GM15510 (cell line): ENCODE results near the gene UFC1.
A peak's percentile ranks its signal among the peaks of the same experiment; 100 is the strongest.

Source experiments
- POLR2A ChIP-seq: IDR thresholded peaks from 3 replicates; pipeline ENCODE4 v1.6.1; 2011; ENCODE audit warnings: borderline replicate concordance; ENCODE audit not compliant: insufficient read length; ENCODE audit errors: extremely low read depth

UFC1 gene

DNA sequence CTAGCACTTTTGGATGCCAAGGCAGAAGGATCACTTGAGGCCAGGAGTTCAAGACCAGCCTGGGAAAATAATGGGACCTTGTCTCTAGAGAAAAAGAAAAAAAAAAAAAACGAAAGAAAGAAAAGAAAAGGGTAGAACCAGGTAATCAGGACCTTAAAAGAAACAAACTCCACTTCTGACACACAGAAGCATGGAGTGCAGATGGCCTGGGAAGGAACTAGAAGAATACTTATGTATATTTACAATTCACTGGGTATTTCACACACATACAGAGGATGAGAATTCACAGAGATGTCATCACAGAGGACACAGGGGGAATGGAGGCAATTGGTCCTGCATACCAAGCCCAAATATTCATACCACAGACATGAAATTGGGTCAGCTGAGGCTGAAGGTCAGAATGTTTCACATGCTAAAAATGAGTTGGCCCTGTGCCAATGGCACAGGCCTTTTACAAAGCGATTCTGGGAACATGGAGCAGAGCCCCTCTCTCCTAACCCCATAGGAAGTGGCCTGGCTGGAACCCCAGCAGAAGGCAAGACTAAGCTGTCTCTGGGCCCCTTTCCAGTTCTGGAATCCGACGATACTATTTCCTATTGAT lies 19.1 kb downstream of the UFC1 start:
- TF ChIP-seq POLR2A = no peak

DNA sequence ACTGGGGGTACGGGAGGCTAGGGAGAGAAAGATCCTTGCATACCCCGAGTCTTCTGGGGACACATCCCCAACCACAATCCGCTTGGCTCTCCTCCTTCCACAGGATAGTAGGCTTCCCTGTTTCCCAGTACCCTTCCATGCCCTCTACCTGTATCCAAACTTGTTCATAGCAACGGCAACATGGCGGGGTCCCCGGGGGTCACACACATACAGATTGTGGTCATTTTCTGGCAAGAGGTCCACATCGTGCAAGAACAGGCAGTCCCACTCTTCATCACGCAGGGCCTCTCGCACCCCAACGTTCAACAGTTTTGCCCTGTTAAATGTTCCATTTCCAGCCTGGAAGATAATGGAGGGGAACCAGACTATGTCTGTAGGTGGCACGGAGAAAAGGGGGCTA lies 19.9 kb downstream of the UFC1 start:
- TF ChIP-seq POLR2A = no peak

DNA sequence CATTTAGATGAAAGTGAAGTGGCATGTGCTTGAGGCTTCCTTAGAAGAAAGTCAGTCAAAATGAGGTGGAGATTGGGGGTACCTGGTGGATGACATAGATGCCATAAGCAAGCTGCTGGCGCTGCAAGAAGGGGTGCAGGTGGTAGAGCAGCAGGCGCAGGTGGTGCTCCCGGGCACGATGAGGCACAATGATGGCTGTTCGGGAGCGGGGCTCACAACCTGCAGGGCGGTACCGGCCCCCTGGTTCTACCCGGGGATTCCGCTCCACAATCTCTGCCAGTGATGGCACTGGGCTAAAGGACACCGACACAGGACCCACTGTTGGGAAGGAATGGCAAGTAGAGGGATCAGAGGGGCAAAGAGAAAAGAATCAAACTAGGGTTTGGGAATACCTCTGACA lies 21.1 kb downstream of the UFC1 start:
- no peak for TF ChIP-seq POLR2A

DNA sequence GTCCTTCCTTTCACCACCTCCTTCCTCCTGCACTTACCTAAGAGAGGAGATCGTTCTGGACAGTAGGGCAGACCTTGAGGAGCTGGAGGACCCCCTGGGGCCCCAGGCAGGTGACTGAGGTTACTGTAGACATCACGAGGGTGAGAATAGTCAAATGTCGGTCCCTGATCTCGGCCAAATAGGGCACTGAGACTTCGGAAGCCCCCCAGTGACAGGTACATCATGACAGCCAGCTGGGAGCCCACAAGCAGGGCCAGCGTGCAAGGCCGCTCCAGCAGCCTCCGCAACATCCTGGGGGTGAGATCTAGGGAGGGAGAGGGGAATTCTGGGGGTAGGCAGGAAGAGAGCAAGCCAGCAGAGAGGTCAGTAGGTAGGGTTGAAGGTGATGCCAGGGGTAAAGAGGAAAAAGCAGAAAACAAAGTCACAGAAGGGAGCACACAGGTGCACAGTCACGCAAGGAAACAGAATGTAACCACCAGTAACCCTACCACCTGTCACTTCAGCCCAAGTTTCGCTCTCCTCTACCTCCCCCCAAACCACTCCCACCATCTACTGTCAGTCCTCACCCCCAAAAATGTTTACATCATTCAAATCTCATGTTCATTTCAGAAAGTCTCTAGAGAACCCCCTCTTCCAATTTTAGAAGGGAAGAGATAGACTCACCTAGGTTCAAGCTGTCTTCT lies 22.1 kb downstream of the UFC1 start:
- no peak for TF ChIP-seq POLR2A

DNA sequence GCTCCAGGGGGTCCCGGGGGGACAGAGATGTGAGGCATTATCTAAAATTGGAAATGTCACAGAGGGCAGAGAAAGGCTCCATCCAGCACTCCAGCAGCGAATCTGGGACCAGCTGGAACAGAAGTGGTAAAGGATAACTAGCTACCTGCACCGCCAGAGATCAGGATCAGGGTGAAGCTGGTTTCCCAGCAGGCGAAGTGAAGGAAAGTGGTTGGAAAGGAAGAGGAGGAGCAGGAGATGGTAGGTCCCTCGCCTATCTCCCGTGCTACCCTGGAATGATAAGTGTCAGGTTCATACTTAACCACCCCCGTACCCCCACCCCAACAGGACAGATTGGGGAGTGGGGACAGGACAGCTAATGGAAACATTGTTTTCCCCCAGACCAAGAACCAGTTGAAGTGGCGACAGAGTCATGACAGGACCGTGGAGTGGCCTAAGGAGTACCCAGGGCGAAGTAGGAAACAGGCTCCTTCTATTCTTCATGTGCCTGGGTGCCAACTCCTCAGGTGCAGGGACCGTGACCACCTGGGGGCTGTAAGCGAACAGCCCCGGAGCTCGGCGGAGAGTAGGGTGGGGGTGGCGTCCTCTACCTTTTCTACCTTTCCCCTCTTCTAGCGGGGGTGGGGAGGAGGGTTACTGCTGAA lies 22.8 kb downstream of the UFC1 start:
- no peak for TF ChIP-seq POLR2A

DNA sequence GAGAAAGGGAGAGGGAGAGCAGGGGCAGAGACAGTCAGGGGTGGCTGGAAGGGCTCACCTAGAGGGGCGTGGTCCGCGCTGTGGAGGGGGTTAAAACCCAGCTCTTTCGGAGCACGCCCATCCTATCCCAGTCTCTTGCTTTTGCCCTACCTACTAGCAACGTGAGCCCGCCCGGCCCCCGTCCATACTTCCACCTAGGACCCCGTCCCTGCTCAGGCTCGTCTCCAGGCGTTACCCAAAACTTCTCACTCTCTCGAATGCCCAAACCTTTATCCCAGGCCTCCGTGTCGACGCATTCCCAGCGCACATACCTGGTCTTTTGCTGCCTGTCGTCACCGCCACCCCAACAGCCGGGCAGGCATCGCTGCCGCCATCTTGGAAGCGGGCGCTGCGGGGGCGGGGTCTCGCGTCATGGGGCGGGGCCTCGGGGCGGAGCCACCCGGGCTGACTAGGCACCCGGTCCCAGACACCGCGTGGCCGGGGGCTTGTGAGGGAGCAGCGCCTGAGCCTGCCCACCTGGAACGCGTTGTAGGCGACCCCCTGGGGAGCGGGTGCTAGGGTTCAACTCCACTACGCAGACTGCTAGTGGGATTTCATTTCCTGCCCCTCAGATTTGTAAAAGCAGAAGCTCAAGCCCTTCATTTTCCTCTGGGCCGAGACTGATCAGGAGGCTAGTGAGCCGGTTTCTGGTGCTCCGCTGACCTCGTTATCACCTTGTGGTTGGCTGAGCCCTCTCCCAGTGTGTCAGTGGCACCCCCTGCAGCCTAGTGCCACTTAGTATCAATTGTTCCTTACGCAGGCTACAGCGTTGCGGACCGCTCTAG lies 23.5 kb downstream of the UFC1 start, which contains the start of gene B4GALT3:
TSS of gene B4GALT3 (minus strand) at position 396 of the 824 bp plus-strand sequence. CDS start 1,447 bp downstream, outside the sequence.
- TF ChIP-seq POLR2A = peak; percentile 88

DNA sequence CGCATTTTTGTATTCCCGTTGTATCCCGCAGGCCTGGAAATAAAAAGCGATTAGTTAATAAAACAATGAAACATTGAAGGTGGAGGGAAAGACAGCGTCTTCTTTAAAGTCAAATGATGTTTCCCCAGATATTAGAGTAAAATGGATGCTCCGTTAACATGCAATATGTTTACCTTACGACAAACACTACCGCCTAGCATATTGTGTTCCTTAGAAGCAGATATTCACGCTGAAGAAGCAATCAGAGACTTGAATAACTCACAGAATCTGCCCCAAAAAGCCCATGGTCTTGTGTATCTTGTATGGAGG lies 24.1 kb downstream of the UFC1 start:
- no peak for TF ChIP-seq POLR2A

DNA sequence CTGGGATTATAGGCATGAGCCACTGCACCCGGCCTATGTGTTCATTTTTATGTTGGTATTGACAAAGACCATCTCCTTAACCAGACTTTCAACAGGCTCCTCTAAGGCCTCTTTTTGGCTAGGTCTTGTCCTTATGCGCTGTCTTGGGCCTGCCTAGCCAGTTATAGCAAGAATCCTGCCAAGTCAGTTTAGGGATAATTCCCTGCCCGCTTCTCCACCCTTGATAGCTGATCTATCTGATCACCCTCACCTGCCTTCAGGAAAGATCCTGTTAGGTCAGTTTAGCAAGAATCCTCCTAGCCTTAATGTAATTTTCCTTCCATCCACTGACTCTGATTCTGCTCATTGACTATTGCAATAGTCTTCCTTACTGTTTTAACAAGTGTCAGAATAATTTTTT lies 25.9 kb downstream of the UFC1 start:
- TF ChIP-seq POLR2A = no peak

DNA sequence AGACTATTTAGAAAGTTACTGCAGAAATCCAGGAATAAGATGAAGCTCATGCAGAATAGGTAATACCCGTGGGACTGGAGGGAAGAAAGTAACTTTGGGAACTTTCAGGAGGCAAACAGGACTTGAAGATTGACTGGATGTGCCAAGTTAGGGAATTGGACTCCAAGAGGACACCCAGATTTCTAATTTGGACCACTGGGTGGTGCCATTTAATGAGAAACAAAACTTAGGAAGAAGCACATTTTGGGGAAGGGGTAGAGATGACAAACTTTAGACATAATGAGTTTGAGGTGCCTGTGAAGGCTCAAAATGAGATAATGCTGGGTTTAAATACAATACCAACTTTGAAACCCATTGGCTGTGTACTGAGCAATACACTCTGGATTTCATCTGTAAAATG lies 26.9 kb downstream of the UFC1 start:
- no peak for TF ChIP-seq POLR2A

DNA sequence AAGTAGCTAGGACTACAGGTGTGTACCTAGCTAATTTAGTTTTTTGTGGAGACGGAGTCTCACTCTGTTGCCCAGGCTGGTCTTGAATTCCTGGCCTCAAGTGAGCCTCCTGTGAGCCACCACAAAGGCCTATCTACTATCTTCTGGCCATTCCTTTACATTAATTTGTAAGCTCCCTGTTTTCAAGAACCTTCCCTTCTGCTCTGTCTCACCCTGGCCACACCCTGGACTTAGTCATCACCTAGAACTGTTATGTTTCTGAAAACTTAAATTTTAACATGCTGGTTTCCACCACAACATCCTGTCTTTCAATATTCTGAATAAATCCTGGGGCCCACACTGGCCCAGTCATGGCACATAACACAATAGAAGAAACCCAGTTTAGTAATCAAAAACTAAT lies 28.4 kb downstream of the UFC1 start:
- TF ChIP-seq POLR2A = no peak

DNA sequence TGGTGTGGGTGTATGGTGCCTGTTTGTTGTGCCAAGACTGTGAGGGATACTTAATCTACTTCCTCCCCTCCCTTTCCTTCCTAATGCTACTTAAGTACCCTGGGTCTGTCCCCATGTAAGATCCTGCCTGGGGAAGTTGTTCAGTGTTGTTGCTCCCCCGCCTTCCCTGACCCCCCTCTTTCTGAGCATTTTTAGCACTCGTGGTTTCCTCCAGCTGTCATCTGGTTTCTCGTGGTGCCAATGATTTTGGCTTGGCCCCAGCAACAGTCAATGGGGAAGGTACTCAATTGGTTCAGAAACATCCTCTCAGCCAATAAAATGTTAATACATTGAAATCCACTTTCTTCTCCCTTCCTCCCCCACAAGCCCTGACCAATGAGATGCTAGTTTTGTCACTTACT lies 31.5 kb downstream of the UFC1 start:
- peak; percentile 28 for TF ChIP-seq POLR2A

DNA sequence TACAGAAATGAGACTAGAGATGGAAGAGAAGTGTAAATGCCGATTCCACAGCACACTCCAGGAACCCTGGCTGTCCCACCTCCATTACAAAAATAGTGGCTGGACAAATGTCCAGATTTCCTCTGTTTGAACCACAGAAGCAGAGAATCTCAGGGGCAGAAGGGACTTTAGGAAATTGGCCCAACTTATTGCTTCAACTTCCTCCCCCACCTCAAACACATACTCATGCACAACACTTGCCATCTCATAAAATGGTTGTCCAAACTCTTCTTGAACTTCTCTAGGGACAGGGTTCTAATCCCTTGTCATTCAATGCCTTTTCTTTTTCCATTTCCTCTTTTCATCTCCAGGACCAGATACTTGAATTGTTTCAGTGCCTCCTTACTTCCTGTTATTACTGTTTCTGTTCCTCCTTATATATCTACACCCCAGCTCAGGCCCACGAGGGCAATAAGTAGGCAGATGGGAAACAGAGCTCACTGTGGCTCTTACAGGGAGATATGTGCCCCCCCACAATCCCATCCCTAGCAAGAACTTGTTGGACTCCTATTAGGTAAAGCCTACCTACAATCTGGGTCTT lies 32.0 kb downstream of the UFC1 start:
- no peak for TF ChIP-seq POLR2A

DNA sequence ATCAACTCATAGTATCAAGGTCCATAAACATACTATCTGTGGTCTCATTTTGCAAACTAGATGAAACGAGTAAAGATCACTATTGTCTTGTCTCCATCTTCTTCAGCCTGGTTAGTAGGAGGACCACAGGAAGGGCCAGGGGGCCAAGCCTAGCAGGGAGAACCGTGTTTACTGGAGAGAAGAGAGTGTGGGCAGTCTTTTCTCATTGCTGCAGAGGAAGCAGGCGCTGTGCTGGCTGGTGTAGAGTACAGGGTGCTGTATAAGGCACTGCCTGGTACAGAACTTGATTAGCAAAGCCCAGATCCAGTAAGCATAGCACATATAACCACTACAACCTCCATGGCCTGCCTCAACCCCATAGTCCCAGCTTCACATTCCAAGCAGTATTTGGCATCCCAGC lies 33.5 kb downstream of the UFC1 start:
- TF ChIP-seq POLR2A = no peak

DNA sequence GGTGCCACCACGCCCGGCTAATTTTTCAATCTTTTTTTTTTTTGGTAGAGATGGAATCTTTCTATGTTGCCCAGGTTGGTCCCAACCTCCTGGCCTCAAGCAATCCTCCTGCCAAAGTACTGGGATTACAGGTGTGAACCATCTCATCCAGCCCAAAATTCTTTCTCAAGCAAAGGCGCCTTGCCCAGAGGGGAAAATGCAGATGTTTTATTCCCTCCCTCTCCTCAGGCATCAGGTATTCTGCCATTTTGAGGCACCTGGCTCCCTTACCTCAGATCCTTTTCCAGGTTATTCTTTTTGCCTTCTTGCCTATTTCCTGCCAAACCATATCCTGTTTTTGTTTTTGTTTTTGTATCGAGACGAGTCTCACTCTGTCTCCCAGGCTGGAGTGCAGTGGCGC lies 34.6 kb downstream of the UFC1 start:
- no peak for TF ChIP-seq POLR2A

DNA sequence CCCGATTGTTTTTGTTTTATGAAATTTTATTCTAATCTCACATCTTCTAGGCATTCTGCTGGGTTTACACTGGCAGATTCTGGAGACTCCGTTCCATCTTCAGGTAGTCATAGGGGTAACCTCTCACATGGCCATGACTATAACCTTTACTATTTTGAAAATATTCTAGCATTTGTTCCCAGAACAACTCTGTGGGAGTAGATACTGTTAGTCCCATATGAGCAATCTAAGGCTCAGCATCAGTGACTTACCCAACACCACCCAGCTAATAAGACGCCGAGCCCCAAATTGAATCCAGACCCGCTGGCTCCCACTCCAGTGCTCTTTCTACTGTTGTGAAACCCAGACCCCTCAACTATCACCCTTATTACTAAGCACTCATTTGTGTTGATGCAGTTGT lies 35.3 kb downstream of the UFC1 start:
- no peak for TF ChIP-seq POLR2A

DNA sequence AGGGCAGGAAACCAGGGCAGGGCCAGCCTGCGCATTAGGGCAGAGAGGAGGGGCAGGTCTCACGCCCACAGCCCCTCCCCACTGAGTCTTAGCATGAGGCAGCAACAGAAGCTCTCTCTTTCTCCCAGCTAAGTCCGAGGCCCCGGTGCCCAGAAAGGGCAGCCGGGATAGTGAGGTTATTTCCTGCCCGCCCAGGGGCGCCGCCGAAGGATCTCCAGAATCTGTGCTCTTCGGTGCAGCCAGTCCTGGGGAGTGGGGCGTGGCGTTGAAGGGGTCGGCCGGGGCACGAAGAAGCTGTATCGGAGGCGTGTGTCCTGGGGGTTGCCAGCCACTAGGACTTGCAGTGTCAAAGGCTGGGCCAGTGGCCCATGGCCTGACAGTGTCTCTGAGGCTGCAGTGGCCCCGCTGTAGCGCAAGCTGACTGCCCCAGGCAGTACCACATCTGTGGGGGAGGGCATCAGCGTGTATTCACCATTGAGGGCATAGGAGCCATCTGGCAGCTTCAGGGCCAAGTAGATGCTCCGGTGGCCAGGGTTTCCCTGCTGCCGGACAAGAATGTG lies 37.3 kb downstream of the UFC1 start:
- no peak for TF ChIP-seq POLR2A

DNA sequence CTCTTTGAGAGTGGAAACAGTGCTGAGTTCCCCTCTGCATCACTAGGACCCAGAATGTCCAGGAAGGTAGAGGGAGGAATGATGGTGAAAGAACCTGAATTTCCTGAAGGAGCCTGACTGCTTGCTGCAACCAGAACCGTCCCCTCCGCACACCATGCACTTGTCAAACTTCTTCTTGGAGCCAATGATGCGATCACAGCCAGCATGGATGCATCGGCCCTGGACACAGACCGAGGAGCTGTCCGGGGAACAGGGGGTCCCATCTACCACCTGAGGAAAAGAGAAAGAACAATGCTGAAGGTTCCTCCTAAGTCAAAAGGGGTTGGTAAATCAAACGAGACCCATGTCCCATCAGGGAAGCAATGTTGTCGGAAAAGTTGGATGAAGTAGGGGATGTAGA lies 38.2 kb downstream of the UFC1 start:
- no peak for TF ChIP-seq POLR2A
